SK-N-SH (cell line): ENCODE data around the gene SH3GLB1. TPM values are rescaled to one million over a fixed set of nuclear protein-coding genes. Genes with fewer than 3 reads are reported as not detected.

ENCODE experiments used
- CTCF ChIA-PET: fragments of 300-600, 350-600 bp; formaldehyde crosslinking; extraction: SDS; loops from one replicate; lab custom pipeline; 2021; lab: Yijun Ruan, JAX
- POLR2A ChIA-PET: fragments of 350-600 bp; sonication (Branson Sonifier 250); formaldehyde crosslinking; extraction: SDS; loops from one replicate; lab custom pipeline; 2020; ENCODE audit warnings: antibody characterized with exemption, inconsistent platforms; lab: Yijun Ruan, JAX
- DNase-seq: peaks from one replicate; pipeline ENCODE4 v3.0.0; 2012
- H2AFZ ChIP-seq: fragments of 200-600 bp; sonication (generic); 2 replicates; pipeline ENCODE4 v1.8.1; 2016; ENCODE audit warnings: antibody characterized with exemption, mild to moderate bottlenecking, low read depth
- H3F3A ChIP-seq: fragments of 200-600 bp; sonication (generic); replicated peaks from 2 replicates; pipeline ENCODE3; 2016; ENCODE audit warnings: antibody characterized with exemption, mild to moderate bottlenecking; ENCODE audit not compliant: insufficient read depth
- H3K27ac ChIP-seq, 2 experiments: fragments of 200-500 bp in 1 of 2; fragments of 200-600 bp in 1 of 2; sonication (Bioruptor generic) in 1 of 2; sonication (generic), shearing (Covaris generic) in 1 of 2; 2 replicates each; pipeline versions ENCODE4 v1.5.1 to v1.6.1; 2014 to 2016; ENCODE audit warnings: low read depth in 2 of 2, inconsistent platforms in 1 of 2, low read length in 1 of 2, mild to moderate bottlenecking in 1 of 2, mixed read lengths in 1 of 2
- H3K27me3 ChIP-seq: fragments of 200-600 bp; sonication (generic), shearing (Covaris generic); 2 replicates; pipeline ENCODE4 v1.6.1; 2016; ENCODE audit warnings: mixed run types; ENCODE audit not compliant: insufficient read depth
- H3K36me3 ChIP-seq, 2 experiments: fragments of 200-500 bp in 1 of 2; fragments of 200-600 bp in 1 of 2; sonication (Bioruptor generic) in 1 of 2; sonication (generic) in 1 of 2; replicated peaks in 1 of 2; 2 replicates each; pipeline versions ENCODE3 to v1.5.1; 2014 to 2016; ENCODE audit warnings: low read length in 1 of 2, mild to moderate bottlenecking in 1 of 2; ENCODE audit not compliant: insufficient read depth in 2 of 2, control insufficient read depth in 1 of 2
- H3K4me1 ChIP-seq, 2 experiments: fragments of 200-500 bp in 1 of 2; fragments of 200-600 bp in 1 of 2; sonication (Bioruptor generic) in 1 of 2; sonication (generic), shearing (Covaris generic) in 1 of 2; 2 replicates each; pipeline versions ENCODE4 v1.5.1 to v1.6.1; 2014 to 2016; ENCODE audit warnings: low read depth in 1 of 2, low read length in 1 of 2, mixed run types in 1 of 2; ENCODE audit not compliant: insufficient read depth in 2 of 2, control insufficient read depth in 1 of 2
- H3K4me2 ChIP-seq: fragments of 200-600 bp; sonication (generic), shearing (Covaris generic); 2 replicates; pipeline ENCODE4 v1.6.1; 2017; ENCODE audit warnings: mixed run types
- H3K4me3 ChIP-seq, 2 experiments: fragments of 200-500 bp in 1 of 2; fragments of 200-600 bp in 1 of 2; sonication (Bioruptor generic) in 1 of 2; sonication (generic), shearing (Covaris generic) in 1 of 2; 2 replicates each; pipeline versions ENCODE4 v1.5.1 to v1.8.1; 2014 to 2016; ENCODE audit warnings: low read depth in 2 of 2, inconsistent platforms in 1 of 2, low read length in 1 of 2, mild to moderate bottlenecking in 1 of 2, mixed read lengths in 1 of 2, moderate library complexity in 1 of 2
- H3K79me2 ChIP-seq: fragments of 200-600 bp; sonication (generic); 2 replicates; pipeline ENCODE4 v1.8.1; 2017; ENCODE audit warnings: mild to moderate bottlenecking; ENCODE audit not compliant: insufficient read depth
- H3K9ac ChIP-seq: fragments of 200-600 bp; sonication (generic); 2 replicates; pipeline ENCODE4 v1.6.1; 2017; ENCODE audit warnings: mixed run types
- H3K9me2 ChIP-seq: fragments of 200-600 bp; sonication (generic); 2 replicates; pipeline ENCODE4 v1.6.1; 2017; ENCODE audit warnings: mixed run types
- H3K9me3 ChIP-seq: fragments of 200-600 bp; sonication (generic); 2 replicates; pipeline ENCODE4 v1.6.1; 2017; ENCODE audit warnings: mixed run types, mild to moderate bottlenecking, moderate library complexity
- H4K20me1 ChIP-seq: fragments of 200-600 bp; sonication (generic); 2 replicates; pipeline ENCODE4 v1.6.1; 2017; ENCODE audit warnings: mild to moderate bottlenecking, mixed run types; ENCODE audit not compliant: insufficient read depth
- EZH2phosphoT487 ChIP-seq: fragments of 200-600 bp; sonication (generic); IDR thresholded peaks from 2 replicates; pipeline ENCODE4 v1.6.1; 2017; ENCODE audit warnings: low read depth, mixed run types, mild to moderate bottlenecking, antibody characterized with exemption, moderate library complexity, borderline replicate concordance
- FOXM1 ChIP-seq: IDR thresholded peaks from 2 replicates; pipeline ENCODE4 v1.4.0; 2012; ENCODE audit warnings: low read depth, mild to moderate bottlenecking
- GABPA ChIP-seq: IDR thresholded peaks from 2 replicates; pipeline ENCODE4 v1.4.0; 2012; ENCODE audit warnings: low read depth, mild to moderate bottlenecking
- JUND ChIP-seq: IDR thresholded peaks from 2 replicates; pipeline ENCODE4 v1.4.0; 2012
- POLR2AphosphoS5 ChIP-seq: IDR thresholded peaks from 2 replicates; pipeline ENCODE4 v1.6.1; 2012; ENCODE audit warnings: low read depth, low read length
- RAD21 ChIP-seq: IDR thresholded peaks from 2 replicates; pipeline ENCODE4 v1.6.1; 2012; ENCODE audit warnings: mild to moderate bottlenecking, low read length
- REST ChIP-seq: IDR thresholded peaks from 2 replicates; pipeline ENCODE4 v1.6.1; 2012; ENCODE audit warnings: mild to moderate bottlenecking, low read depth, low read length, moderate library complexity
- RXRA ChIP-seq: IDR thresholded peaks from 2 replicates; pipeline ENCODE4 v1.4.0; 2012; ENCODE audit warnings: low read depth, mild to moderate bottlenecking, borderline replicate concordance
- SMC3 ChIP-seq: IDR thresholded peaks from 2 replicates; pipeline ENCODE4 v1.6.1; 2012; ENCODE audit warnings: low read depth, low read length, improper control_type of control experiment
- TCF12 ChIP-seq: IDR thresholded peaks from 2 replicates; pipeline ENCODE4 v1.4.0; 2012
- TEAD4 ChIP-seq: IDR thresholded peaks from 2 replicates; pipeline ENCODE4 v1.4.0; 2012; ENCODE audit warnings: mild to moderate bottlenecking, borderline replicate concordance; ENCODE audit not compliant: insufficient read depth
- WGBS: methylation state at CpG from one replicate; pipeline ENCODE4 v1.1.6; 2017; ENCODE audit warnings: low lambda C conversion rate; 5-methylcytosine and 5-hydroxymethylcytosine counted together
- polyA plus RNA-seq, 3 experiments: library from polyadenylated mRNA; depleted of rRNA; stranded (reverse); fragments of >200 nt; gene quantifications; 2 replicates each; pipeline ENCODE4 v1.2.3, GENCODE V29; 2012
- TF ChIP-seq, protein P1 (sequence below): fragments of 150-350 bp; IDR thresholded peaks from 2 replicates; pipeline ENCODE4 v1.6.1; 2017; ENCODE audit warnings: antibody characterized with exemption, low read length, low read depth, borderline replicate concordance
- TF ChIP-seq, protein P2 (sequence below): IDR thresholded peaks from 2 replicates; pipeline ENCODE4; 2012

Gene SH3GLB1
- polyA plus RNA-seq, 1 of the 3 experiments (the other 2 are of a cell fraction), result 13.2 TPM

- Histone ChIP-seq H3K4me1 (peaks cover 2 to 45% of the 10 kb centered on the region in 2 experiments), H4K20me1 (no peaks in the 10 kb centered on the region), H3K79me2 (no peaks in the 10 kb centered on the region), H3K27me3 (no peaks in the 10 kb centered on the region), H3K4me2 (no peak overlapping the region), H3K9me2 (no peaks in the 10 kb centered on the region), H3K4me3 (no peak overlapping the region), H3K27ac (peak overlapping the region; percentile 72 to 81; a peak in 3 of 4 replicates), H2AFZ (peak overlapping the region; percentile 64), H3K36me3 (no peaks in the 10 kb centered on the region), H3K9me3 (no peaks in the 10 kb centered on the region), H3F3A (peaks cover 27% of the 10 kb centered on the region), H3K9ac (no peak overlapping the region)
- TF ChIP-seq FOXM1 (no peak), JUND (peak; percentile 31; the same call in 1 of the 2 replicates), TEAD4 (no peak), RXRA (no peak)
- TF ChIP-seq, protein P1, sequence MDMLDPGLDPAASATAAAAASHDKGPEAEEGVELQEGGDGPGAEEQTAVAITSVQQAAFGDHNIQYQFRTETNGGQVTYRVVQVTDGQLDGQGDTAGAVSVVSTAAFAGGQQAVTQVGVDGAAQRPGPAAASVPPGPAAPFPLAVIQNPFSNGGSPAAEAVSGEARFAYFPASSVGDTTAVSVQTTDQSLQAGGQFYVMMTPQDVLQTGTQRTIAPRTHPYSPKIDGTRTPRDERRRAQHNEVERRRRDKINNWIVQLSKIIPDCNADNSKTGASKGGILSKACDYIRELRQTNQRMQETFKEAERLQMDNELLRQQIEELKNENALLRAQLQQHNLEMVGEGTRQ, result no peak
- TF ChIP-seq, protein P2, sequence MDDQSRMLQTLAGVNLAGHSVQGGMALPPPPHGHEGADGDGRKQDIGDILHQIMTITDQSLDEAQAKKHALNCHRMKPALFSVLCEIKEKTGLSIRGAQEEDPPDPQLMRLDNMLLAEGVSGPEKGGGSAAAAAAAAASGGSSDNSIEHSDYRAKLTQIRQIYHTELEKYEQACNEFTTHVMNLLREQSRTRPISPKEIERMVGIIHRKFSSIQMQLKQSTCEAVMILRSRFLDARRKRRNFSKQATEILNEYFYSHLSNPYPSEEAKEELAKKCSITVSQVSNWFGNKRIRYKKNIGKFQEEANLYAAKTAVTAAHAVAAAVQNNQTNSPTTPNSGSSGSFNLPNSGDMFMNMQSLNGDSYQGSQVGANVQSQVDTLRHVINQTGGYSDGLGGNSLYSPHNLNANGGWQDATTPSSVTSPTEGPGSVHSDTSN, result peak; percentile 65
- WGBS, result 25% methylated on average over 1 of the region's 1 CpG
- ChIA-PET CTCF (no interaction called here), POLR2A (no interaction called here)
- no peak for DNase-seq
Observed at GRCh38 chr1:86775395-86775794, 71.0 kb downstream of the SH3GLB1 start.

GRCh38 chr1:86776108-86776507 is 71.7 kb downstream of the SH3GLB1 start:
- WGBS, result 96% methylated on average over 2 of the region's 2 CpGs
- H4K20me1 ChIP-seq, result no peaks in the 10 kb centered on the region
- no peaks in the 10 kb centered on the region for H3K79me2 ChIP-seq
- no peak overlapping the region for H3K9ac ChIP-seq
- DNase-seq, result no peak
- no peak overlapping the region for H2AFZ ChIP-seq
- ChIA-PET POLR2A (no interaction called here), CTCF (interaction anchor here (0.5 to 1.7 kb wide), 2 partner anchors 72 to 526 kb away, joined by 3 to 6 read pairs; partner anchors contain the start of gene SH3GLB1)
- no peaks in the 10 kb centered on the region for H3K9me3 ChIP-seq
- no peaks in the 10 kb centered on the region for H3K9me2 ChIP-seq
- H3K4me2 ChIP-seq, result no peak overlapping the region
- H3K4me1 ChIP-seq, result peaks cover 2 to 45% of the 10 kb centered on the region in 2 experiments
- H3K27ac ChIP-seq, result peak overlapping the region in 1 of 2 experiments; percentile 72; a peak in 1 of 4 replicates
- H3F3A ChIP-seq, result peaks cover 27% of the 10 kb centered on the region
- no peaks in the 10 kb centered on the region for H3K27me3 ChIP-seq
- no peak for TF ChIP-seq RXRA
- TF ChIP-seq TCF12, result no peak
- no peak for TF ChIP-seq REST
- no peak for TF ChIP-seq GABPA
- TF ChIP-seq, protein P2, result no peak
- no peak for TF ChIP-seq SMC3
- no peak for TF ChIP-seq POLR2AphosphoS5
- TF ChIP-seq TEAD4, result no peak
- no peak for TF ChIP-seq RAD21
- TF ChIP-seq, protein P1, result no peak
- no peak for TF ChIP-seq EZH2phosphoT487
- TF ChIP-seq, all 33 proteins: peak for 0
- Histone ChIP-seq H3K4me3 (no peak overlapping the region), H3K36me3 (no peaks in the 10 kb centered on the region)
